Measurements from ENCODE around the gene UQCC5. TPM values are rescaled to one million over a fixed set of nuclear protein-coding genes. Genes with fewer than 3 reads are reported as not detected.

The UQCC5 gene
- total RNA-seq, 1 donor from 2014 or later, result 65.8 TPM

GRCh38 chr3:52502808-52503350 is 33.5 kb upstream of the UQCC5 start:
- DNase-seq, result no peak
- TF ChIP-seq CTCF (IDR thresholded peaks at IDR 0.05; ENCODE audit: borderline replicate concordance), result no peak
- Histone ChIP-seq H3K4me1 (no peaks in the 10 kb centered on the region), H3K36me3 (peaks cover 4% of the 10 kb centered on the region), H3K9me3 (replicated peaks) (no peaks in the 10 kb centered on the region), H3K27ac (replicated peaks) (no peak overlapping the region), H3K27me3 (ENCODE audit: low read depth) (no peaks in the 10 kb centered on the region), H3K4me3 (no peak overlapping the region)
- intact Hi-C loops (cut with micrococcal nuclease), result no loop called here

- peaks cover 4% of the 10 kb centered on the region for H3K36me3 ChIP-seq
- no peak overlapping the region for H3K4me3 ChIP-seq
- DNase-seq, result no peak
- H3K4me1 ChIP-seq, result no peaks in the 10 kb centered on the region
- TF ChIP-seq CTCF (IDR thresholded peaks at IDR 0.05; ENCODE audit: borderline replicate concordance), result no peak
- H3K27ac ChIP-seq (replicated peaks), result no peak overlapping the region
- H3K27me3 ChIP-seq (ENCODE audit: low read depth), result no peaks in the 10 kb centered on the region
- intact Hi-C loops (cut with micrococcal nuclease), result no loop called here
- H3K9me3 ChIP-seq (replicated peaks), result no peaks in the 10 kb centered on the region
Observed at GRCh38 chr3:52503788-52504424, 32.5 kb upstream of the UQCC5 start.

GRCh38 chr3:52504977-52505376 is 31.4 kb upstream of the UQCC5 start:
- no peaks in the 10 kb centered on the region for H3K9me3 ChIP-seq (replicated peaks)
- H3K27me3 ChIP-seq (ENCODE audit: low read depth), result no peaks in the 10 kb centered on the region
- no peak for DNase-seq
- no peak overlapping the region for H3K27ac ChIP-seq (replicated peaks)
- no peak overlapping the region for H3K4me3 ChIP-seq
- TF ChIP-seq CTCF (IDR thresholded peaks at IDR 0.05; ENCODE audit: borderline replicate concordance), result no peak
- H3K36me3 ChIP-seq, result peaks cover 4% of the 10 kb centered on the region
- intact Hi-C loops (cut with micrococcal nuclease), result no loop called here
- no peaks in the 10 kb centered on the region for H3K4me1 ChIP-seq

GRCh38 chr3:52506266-52506966 is 30.0 kb upstream of the UQCC5 start:
- Histone ChIP-seq H3K4me3 (no peak overlapping the region), H3K27ac (replicated peaks) (no peak overlapping the region), H3K9me3 (replicated peaks) (no peaks in the 10 kb centered on the region), H3K27me3 (ENCODE audit: low read depth) (no peaks in the 10 kb centered on the region), H3K36me3 (peaks cover 4% of the 10 kb centered on the region), H3K4me1 (no peaks in the 10 kb centered on the region)
- TF ChIP-seq CTCF (IDR thresholded peaks at IDR 0.05; ENCODE audit: borderline replicate concordance), result no peak
- intact Hi-C loops (cut with micrococcal nuclease), result no loop called here
- no peak for DNase-seq

- H3K27ac ChIP-seq (replicated peaks), result no peak overlapping the region
- no peaks in the 10 kb centered on the region for H3K9me3 ChIP-seq (replicated peaks)
- no peak for TF ChIP-seq CTCF (IDR thresholded peaks at IDR 0.05; ENCODE audit: borderline replicate concordance)
- no peak overlapping the region for H3K4me3 ChIP-seq
- H3K4me1 ChIP-seq, result no peaks in the 10 kb centered on the region
- intact Hi-C loops (cut with micrococcal nuclease), result no loop called here
- peaks cover 4% of the 10 kb centered on the region for H3K36me3 ChIP-seq
- H3K27me3 ChIP-seq (ENCODE audit: low read depth), result no peaks in the 10 kb centered on the region
- DNase-seq, result no peak
Observed at GRCh38 chr3:52507359-52507758, 29.0 kb upstream of the UQCC5 start.

Measured in left ventricle myocardium inferior (tissue), 1 donor.